Astrocyte (in vitro differentiated cells and primary cell): ENCODE results near the gene CSPG4.

Experiments used
- CTCF ChIP-seq: IDR thresholded peaks from 2 replicates; pipeline ENCODE4 v1.5.1; 2011; ENCODE audit warnings: low read depth, mild to moderate bottlenecking, inconsistent platforms, low read length, moderate library complexity; ENCODE audit not compliant: insufficient read depth
- EZH2 ChIP-seq: IDR thresholded peaks from 2 replicates; pipeline ENCODE4 v1.6.1; 2012; ENCODE audit warnings: mild to moderate bottlenecking, low read length, inconsistent platforms; ENCODE audit not compliant: insufficient read depth

DNA sequence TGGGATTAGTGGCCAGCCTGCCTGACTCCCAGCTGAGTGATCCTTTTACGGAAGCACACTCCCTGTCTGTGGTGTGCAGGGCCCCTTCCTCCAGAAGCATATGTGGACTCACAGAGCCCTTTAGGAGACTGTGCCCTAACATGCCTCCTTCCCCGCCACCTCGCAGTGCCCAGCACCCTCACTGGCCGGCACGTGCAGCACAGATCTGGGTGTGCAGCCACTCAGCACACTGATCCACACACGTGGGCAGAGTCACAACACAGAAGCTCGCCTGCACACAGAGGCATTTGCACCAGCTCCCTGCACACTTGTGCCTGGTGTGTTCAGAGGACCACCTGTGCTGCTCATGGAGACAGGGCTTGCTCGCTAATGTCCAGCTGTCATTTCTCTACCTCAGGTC is 23.6 kb upstream of the CSPG4 start:
- no peak for TF ChIP-seq CTCF
- no peak for TF ChIP-seq EZH2
